CD4-positive, alpha-beta T cell treated with Interleukin-6 for 4 hours (primary cell): ENCODE results near the gene NPEPL1.

Source experiments
- DNase-seq: peaks from one replicate; pipeline ENCODE4 v3.0.0-alpha.2; 2020; ENCODE audit warnings: mixed read lengths

NPEPL1 gene

DNA sequence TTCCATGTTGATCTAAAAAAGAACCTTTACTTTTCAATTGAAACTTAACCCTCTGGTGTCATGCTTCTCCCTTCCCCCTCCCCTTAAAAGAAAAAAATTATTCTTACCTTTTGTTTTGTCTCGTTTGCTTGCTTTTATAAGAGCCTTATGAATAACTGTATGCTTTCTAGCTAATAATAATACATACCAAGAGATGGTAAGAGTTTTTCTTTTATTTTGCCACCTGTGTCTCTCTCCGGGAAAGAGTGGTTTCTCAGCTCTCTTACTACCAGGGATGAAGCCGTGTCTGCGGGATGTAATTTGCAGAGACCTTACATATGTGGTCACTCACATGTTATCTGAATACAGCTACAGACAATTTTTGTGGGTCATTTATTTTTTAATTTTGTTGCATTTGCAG, 33.8 kb upstream of the NPEPL1 start:
- no peak for DNase-seq

DNA sequence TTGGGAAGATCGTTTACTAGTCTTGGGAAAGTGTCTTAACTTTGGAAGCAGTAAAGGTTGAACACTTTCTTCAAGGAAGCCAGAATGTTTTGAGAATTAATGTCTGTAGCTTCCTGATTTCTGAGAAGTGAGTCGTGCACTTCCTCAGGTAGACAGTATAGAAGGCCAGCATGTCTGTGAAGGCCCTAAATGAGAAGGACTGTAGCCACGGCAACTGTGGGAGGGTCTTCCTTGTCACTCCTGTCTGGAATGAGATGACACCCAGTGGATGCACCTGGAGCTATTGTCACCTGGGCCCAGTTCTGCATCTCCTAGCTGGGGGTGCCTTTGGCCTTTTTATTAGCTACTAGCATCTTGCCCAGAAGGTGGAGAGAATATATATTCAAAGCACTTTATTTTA, 32.8 kb upstream of the NPEPL1 start:
- DNase-seq, result peak; percentile 49

DNA sequence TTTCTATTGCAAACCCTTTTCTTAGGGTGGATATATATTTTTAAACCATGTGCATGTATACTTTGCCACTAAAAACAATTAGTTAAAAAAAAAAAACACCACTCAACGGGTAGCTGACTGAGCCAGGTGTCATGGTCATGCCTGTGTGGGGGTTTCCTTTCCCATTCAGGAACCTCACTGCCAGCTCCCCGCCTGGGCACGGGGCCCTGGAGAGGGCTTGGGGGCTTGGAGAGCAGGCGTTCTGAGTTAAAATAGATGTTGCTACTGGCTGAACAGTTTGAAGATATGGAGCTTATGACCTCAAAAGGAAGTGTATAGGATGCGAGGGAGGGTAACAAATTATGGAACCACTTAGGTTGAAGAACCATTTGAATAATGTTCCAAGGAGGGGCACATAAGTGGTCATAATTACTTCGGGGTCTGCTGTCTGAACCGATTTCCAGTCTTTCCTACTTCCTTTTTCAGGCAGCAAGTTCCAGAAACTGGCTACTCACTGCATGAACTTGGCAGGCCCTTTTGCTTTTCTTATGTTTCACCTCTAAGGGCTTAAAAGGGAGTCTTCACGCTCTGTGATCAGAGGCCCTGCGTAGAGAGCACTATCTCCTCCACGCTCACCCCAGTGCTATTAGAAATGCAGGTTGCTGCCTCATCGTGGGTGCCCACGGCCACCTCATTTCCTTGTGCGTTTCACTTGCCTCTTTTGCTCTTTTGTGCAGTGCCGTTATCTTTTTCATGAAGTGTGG, 31.6 kb upstream of the NPEPL1 start:
- DNase-seq, result peak; percentile 74

DNA sequence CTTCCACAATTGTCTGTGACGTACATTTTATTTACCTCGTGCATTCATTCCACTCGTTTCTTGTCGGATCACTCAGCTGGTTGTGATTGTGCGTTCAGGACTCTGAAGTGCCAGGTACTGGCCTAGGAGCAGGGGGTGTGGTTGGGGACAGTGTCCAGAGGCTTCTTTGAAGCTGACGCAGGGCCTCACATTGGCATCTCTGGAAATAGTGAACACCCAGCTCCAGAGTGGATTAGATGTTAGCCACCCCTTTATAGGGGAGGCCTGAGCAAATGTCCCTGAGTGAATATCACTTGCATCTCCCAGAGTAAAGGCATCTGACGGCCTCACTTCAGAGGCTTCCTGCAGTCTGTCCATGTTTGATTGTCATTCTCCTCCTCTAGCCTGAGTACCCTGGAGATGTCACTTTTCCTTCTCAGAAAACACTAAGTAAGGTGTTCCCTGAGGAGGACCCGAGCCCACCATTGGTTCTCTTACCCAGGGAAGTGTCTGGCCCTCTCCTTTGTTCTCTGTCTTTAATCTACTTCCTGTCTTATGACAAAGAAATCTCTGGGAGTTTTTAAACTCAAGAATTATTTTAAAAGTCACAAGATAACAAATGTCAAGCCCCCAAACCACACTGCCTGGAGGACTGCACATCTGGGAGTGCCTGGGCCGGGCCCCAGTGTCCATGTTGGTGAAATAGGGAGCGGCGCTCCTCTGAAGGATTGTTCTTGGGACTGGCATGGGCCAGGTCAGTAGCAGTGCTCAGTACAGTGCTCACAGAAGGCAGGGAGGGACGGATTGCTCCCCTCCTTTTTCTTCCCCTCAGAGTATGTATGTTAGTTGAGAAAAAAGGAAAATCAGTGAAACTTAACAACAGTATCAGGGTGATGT, 30.8 kb upstream of the NPEPL1 start:
- peak; percentile 19 for DNase-seq

DNA sequence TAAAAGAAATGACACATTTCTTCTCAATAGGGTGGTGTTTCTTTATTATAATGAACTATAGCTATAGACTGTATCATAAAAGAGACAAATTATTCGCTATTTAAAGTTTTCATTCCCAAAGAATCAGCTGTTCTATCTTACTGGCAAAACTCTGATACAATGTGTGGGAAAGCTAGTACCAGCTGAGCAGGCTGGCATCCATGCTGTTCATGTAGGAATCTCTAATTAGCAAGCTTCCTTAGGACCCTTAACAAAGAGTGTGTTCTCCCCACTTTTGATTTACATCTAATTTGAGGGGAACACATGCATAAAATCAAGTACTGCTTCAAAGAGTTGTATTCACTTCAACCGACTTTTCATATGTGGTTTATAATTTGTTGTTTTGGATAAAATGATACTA, 28.3 kb upstream of the NPEPL1 start:
- no peak for DNase-seq

DNA sequence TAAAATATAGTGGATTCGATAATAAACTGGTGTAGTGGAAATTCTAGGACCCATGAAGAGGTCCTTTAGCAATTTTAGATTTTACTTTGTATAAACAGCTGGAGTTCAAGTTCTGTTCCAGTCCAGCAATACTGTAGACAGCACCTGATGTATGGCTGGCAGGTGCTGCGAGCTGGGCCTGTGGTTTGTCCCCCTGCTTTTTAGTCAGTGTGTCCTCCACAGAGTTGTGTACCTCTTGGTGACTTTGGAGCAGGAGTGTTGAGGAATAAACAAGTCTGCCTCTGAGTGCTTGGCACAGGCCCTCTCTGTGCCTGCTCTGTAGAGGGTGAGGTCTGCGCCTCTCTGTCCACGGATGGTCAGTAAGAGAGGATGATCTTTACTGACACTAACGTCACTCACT, 27.7 kb upstream of the NPEPL1 start:
- no peak for DNase-seq

DNA sequence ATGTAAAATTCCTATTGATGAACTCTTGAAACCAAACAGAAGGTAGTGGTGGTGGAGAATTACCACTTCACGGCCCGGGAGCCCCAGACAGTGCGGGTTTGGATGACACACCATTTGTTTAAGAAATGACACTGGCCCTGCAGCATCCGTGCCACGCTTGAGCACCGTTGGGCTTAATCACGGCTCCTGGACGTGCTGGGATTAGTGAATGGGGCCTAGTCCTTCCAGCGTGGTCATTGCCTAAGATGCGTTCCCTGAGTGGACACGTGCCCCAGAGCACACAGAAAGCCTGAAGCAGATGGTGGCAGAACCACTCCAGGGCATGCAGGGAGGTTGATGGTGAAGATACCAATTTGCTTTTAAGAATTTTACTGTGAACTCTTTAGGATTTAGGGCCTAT, 27.0 kb upstream of the NPEPL1 start:
- DNase-seq, result no peak

DNA sequence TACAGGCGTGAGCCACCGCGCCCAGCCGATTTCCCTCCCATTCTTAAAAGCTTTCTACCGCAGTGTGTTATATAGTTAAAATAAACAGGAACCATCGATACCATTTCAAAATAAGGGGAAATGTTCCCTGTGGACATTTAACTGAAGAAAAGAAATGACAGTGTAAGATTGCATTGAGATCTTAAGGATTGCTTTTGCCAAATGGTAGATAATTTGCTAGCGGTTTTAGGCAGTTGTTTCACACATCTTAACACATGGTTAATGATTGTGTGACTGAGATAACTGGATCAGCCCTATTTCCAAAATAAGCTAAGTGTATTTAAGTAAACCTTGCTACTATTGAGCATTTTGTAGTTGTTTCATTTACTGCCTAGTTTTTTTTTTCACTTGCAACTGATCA, 25.9 kb upstream of the NPEPL1 start:
- DNase-seq, result no peak

DNA sequence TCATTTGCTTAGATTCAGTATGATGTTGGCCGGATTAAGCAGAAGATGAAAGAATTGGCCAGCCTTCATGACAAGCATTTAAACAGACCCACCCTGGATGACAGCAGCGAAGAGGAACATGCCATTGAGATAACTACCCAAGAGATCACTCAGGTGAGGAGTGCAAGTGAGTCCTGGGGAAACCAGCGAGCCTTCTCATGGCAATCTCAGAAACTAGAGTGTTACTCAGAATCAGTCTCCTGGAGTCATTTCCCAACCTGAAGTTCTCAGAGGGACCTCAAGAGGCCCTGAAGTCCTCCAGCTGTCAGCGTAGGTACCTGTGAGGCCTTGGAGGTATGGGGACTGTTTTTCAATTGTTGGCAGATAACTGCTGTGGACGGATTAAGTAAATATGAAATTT, 24.6 kb upstream of the NPEPL1 start:
- DNase-seq, result no peak

DNA sequence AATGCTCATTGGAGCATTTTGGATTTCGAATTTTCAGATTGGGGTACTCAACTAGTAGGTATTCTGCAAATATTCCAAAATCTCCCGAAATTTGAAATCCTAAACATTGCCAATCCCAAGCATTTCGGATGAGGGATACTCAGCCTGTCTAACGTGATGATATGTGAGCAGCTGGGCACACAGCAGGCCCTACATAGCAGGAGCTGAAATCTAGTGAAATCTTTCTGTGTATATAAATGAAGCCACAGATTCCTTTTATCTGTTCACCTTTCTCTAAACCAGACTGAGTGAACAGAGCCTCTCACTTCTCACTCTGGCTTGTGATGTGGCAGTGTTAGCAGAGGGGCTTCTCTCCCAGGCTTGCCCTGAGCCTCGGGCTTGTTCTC, 23.7 kb upstream of the NPEPL1 start:
- DNase-seq, result no peak

DNA sequence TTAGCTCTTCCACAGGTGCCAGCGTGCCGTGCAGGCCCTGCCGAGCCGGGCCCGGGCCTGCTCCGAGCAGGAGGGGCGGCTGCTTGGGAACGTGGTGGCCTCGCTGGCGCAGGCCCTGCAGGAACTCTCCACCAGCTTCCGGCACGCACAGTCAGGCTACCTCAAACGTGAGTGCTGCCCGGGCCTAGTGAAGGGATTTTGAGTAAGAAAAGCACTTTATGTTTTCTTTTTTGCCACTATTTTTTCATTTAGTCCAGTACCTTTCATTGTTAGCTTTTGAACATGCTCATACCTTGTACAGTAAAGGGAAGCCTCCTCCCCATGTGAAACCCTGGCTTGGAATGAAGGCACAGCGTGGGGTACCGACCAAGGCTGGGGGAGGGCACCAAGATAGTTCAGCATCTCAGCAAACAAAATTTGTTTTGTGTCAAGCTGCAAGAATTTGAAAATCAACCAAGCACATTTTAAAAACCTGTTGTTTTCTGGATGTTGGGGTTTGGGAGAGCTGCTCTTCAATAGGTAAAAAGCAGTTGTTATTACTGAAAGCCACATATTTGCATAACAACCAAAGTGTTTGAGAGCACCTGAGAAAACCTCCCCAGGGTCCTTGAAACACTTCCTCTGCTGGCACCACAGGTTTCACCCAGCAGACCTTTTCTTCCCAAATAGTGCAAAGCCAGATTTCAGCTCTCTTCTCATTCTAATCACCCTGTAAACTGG, 23.2 kb upstream of the NPEPL1 start:
- DNase-seq, result no peak

DNA sequence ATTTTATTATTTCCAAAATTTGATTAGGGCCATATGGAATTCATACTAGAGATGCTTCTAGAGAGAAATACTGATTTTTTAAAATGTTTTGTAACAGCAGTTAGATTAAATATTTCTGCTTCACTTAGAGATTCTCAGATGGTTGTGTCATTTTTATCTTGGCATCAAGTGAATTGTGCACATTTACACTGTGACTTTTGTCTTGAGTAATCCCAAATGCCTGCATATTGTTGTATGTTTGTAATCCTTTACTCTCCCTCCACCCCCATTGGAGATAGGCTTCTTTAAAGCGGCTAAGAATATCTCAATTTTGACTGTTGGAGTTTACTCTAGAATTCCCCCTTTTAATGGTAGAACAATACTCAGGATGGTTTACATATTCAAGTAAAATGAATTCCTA, 22.5 kb upstream of the NPEPL1 start:
- no peak for DNase-seq

DNA sequence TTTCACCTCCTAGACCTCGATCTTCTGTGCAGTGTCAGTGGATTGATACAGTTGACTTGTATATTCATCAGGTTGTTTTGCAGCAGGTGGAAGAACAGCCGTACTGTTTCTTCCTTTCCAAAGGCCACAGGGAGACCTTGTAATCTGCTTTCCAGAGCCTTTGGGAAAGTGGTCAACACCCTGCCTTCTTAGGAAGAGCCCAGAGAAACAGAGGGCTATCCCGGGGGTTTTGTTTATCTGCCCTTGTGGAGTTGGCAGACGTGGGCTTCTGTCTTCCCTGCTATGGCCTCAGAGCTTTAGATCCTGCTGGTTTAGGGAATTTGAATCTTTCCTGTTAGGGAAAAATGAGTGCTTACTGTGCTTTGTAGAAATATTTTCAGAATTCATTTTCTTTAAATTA, 21.9 kb upstream of the NPEPL1 start:
- no peak for DNase-seq

DNA sequence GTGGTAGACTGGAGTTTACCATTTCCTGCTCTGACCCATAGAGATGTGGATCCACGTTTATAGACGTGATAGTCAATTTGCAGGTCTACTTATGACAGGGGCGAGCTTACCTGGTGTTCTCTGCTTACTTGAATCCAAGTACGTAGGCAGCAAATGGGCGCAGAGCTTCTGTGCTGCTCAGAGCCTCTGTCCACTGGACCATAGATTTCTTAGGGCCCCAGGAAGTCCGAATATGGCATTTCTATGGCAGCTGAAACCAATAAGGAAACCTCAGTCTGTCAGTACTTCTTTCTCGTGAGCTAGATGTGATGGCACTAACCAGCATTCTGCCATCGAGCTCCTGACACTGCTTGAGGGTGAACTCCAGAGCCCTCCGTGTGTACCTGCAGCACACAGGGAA, 19.5 kb upstream of the NPEPL1 start:
- no peak for DNase-seq

DNA sequence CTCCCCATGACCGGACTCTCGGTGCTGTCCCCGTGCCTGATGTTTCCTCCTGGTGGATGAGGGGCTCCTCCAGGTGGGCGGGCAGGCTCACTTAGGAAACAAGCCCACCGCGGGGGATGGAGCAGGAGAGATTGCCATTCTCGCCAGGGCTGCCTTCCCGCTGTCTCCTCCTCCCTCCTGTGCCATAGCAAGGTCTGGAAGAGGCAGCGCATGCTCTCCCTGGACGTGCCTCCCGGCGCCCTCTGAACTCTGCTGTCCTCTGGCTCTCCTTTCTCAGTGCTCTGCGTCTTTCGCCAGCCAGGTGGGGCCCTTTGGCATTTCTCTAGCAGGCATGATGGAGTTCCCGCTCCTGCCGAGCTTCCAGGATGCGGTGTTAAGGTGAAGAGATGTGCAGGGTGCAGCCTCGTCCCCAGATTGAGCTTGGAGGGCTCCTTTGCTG, 17.4 kb upstream of the NPEPL1 start:
- no peak for DNase-seq

DNA sequence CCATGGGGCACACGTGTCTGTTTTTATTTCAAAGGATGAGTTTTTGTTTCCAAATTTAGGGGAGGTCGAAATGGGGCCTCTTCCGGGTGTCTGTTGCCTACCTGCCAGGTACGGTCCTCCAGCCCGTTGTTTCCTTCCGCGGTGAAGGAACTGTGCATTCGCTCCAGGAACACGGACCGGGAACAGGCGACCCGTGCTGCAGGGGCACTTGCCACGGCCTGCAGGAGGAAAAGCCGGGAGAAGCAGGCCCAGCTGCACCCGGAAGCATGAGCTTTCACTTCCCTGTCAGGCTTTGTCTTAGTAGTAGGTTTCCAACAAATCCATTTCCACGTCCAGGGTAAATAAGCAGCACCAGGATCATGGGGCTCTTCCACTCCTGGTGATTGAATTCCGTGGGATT, 17.0 kb upstream of the NPEPL1 start:
- no peak for DNase-seq

DNA sequence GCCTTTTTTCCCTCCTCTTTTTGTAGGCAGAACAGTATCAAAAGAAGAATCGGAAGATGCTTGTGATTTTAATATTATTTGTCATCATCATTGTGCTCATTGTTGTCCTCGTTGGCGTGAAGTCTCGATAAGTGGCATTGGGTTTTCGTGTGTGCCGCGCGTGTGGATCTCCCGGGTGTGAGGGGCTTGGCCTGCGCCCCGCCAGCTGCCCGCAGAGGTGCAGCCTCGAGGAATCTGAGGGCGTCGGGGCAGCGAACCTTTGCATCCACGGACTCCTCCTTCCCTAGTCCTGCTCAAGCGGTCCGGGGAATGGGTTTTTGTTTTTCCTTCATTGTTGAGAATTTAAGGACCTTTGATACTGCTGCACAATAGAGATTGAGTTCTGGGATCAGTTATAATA, 16.4 kb upstream of the NPEPL1 start:
- DNase-seq, result no peak

DNA sequence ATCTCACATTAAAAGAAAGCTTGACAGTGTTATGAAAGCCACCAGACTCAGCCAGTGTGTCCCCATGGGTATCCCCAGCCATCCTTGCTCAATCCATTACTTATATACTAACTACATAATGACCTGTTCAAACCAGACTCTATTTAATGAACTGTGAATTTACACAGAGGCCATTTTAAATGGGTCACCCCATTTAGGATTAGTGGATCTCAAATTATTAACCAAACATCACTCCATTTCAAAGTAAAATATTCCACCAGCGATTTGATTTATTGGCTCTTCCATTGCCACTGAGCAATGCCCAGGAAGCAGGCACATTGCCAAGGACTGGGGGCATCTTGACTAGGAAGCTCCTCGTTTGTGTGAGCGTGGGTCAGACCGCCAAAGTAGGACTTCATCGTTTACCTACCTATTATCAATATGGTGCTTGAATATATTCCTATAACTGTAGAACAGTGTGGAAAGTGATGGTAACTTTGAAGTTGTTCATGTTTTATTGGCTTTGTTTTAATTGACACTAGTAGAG, 15.5 kb upstream of the NPEPL1 start:
- DNase-seq, result no peak

DNA sequence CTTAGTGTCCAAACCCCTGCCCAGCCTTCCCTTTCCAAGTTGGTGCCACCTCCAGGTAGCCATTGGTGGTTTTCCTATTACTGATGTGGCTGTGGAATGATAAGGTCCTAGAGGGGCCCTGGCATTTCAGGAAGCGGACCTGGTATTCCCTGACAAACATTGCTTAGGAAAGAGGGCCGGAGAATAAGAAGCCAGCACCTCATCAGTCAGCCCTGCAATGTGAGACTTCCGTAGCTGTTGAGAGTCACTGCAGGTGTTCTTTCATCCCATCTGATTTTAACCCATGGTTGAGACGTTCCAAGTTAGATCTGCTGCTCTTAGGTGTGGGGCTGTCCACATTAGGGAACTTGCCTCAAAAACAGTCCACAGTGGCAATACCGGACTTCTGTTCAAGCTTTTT, 14.8 kb upstream of the NPEPL1 start:
- DNase-seq, result no peak

DNA sequence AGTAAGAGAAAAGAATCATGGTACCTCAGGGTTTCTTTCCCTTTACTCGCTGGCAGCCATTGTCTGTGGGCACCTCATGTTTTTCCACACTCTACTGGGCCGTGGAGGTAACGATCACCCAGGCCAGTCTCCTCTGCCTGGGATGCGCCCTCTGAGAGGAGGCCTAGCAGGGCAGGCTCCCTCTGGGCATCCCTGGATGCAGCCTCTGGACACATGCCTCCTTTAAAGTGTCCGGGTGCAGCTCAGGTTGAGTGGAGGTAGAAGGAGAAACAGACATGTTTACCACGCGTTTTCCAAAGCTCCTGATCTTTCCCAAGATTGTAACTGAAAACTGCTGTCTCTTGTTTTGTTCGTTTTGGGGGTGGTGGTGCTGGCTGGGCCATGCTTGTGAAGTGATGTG, 13.8 kb upstream of the NPEPL1 start:
- DNase-seq, result no peak

DNA sequence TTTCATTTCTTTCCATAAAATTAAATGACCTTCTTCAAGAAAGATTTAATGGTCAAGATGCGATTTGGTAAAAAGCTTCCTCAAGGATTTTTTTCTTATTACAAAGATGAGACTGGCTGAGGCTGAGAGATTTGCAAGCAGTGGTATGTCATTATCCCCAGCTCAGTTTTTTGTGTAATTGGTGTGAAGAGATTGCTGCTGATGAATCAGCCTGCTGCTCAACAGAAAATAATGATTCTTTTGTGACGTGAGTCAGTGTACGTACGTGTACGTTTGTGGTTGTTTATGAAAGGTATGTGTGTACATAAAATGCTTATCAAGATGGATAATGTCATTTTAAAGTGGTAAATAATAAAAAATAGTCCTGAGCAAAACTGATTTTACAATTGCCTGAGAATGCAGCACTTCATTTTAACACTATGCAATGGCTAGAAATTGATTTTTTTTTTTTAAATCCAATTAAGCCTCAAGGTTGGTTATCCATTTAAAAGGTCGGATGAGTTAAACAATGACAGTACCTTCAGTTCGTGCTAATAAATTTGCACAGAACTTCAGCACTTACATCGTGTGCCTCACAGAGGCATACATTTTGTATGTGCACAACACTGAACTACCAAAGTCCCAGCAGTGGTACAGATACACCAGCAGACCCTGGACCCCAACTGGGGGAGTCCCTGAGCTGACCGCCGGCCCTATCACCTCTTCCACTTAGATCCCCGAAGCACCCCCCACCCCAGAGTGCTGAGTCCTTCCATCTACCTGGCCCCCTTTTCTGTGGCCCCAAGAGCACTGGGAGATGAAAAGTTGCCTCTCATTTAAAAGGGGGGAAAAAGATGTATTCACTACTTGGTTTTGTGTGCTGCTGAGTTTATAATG, 9.7 kb upstream of the NPEPL1 start:
- DNase-seq, result no peak

DNA sequence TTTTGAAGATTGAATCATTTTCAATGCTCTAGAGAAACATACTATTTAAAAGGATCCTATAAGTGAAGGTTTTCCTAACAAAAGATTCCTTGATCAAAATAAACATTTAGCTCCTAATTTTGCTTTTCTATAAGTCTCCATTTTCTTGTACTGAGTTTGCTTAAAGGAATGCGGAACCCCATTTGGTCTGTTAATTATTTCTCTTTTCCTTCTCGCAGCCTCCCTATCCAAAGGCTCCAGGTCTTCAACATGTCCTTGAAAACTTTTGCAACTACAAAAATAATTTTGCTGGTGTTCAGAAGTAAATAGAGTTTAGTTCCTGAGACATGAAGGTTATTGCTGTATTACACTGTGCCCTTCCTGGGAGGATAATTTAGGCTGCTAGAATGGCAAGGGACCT, 8.3 kb upstream of the NPEPL1 start:
- DNase-seq, result no peak

DNA sequence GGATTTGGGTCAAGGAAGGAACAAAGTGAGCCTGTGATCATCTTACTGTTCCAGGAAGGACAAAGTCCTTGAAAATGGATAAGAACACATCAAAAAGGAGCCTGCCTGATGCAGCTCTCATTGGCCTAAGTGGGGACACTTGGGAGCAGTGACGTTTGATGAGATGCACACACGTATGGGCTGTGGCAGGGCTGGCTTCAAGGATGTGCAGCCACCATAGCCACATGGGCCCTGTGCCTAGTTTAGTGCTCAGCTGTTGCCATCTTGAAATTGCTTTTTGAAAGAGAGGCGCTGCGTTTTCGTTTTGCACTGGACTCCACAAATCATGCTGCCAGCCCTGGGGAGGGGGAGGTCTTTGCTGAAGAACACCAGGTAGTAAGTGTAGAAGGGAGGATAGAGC, 6.6 kb upstream of the NPEPL1 start:
- no peak for DNase-seq
